ENCODE data around the gene PDZRN3. TPM values are rescaled to one million over a fixed set of nuclear protein-coding genes. Genes with fewer than 3 reads are reported as not detected.

PDZRN3 gene
- total RNA-seq, 1 experiment from 2014 or later = 0.14 TPM

DNA sequence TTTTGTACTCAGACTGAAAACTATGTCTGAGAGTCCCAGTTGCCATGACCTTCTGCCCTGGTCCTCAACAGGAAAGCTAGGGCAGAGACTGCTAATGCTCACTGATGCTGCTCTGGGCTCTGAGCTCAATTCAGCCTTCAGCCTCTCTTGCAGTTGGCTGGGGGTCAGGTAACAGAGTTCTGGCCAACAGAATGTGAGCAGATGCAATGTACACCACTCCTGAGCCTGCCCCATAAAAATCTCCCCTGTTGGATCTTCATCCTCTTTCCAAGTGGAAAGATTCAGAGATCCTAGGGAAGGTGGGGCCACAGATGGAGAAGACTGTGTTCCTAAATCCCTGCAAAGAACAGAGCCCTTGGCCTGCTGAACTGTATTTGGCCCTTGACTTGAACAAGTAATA is 87.8 kb downstream of the PDZRN3 start:
- DNase-seq (ENCODE audit: low spot score) = no peak
- in situ Hi-C loops (cut with HindIII; ENCODE audit: low sequenced_read_pairs) = no loop called here

DNA sequence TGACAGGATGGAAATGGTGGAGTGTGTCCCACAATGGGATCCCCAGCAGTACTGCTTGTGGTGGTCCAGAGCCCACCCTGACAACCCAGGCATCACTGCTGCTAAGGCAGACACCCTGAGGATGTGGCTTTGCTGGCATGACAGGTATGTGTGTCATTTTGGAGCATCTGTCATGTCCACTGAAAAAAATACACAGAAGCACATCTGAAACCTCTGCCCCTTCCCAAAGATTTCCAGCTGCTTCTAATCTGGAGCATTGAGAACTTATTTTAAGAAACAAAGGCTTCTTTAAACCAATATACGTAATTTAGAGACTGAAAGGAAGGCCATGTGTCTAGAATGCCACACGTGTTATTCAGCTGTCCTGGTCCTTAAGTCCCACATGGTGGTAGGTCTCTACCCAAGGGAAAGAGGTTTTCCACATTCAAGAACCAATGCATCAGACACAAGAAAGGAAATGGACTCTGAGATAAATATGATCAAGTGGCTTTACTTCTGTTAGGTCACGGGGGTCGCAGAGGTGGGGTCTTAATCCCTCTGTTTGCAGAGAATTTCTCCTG is 88.3 kb downstream of the PDZRN3 start:
- DNase-seq (ENCODE audit: low spot score) = no peak
- in situ Hi-C loops (cut with HindIII; ENCODE audit: low sequenced_read_pairs) = no loop called here

DNA sequence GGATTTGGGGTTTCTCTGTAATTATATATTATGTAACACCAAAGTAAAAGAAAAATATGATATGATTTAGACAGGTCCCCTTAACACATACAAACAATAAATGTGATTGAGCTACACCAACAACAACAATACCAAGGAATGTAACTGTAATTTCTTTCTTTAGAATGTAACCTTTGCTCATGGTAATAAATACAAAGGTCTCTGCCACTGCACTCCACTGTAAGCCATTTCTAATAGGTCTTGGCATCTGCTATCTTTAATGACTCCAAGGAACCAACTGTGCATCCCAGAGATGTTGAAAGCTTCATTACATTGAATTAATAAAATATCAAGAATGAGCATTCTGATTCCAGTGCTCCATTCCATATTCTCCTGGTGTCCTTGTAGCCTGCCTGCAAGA is 88.8 kb downstream of the PDZRN3 start:
- in situ Hi-C loops (cut with HindIII; ENCODE audit: low sequenced_read_pairs) = no loop called here
- DNase-seq (ENCODE audit: low spot score) = no peak

DNA sequence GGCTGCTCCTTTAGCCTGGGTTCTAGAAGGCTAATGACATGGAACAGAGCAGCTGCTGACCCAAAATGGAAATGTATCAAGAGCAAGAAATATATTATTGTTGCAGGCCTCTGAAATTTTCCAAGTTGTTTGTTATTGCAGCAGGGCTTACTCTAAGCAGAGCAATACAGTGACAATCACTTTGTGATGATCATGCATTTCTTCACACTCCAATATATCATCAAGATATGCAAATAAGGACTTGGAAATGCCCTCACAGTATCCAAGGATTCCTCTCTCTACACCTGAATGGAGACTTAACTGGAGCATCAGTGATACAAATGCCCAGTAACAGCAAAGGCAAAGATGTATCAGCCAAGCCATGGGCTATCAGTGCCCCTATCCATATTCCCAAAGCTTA is 89.6 kb downstream of the PDZRN3 start:
- DNase-seq (ENCODE audit: low spot score) = no peak
- in situ Hi-C loops (cut with HindIII; ENCODE audit: low sequenced_read_pairs) = no loop called here

DNA sequence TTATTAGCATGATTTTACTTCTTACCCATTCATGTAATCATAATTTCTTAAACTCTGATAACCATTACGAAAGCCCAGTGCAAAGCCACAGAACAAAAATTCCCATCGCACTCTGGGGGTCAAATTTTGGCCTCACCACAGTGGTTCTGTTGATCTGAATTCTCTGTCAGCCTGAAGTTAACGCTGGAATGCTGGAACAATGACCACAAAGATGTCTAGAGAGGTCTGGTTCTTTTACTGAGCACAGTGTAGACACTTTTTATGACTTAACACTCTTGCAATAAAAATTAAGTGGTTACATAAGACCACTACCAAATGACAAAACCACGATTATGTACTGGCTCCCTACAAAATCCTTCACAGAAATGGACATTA is 94.7 kb downstream of the PDZRN3 start:
- DNase-seq (ENCODE audit: low spot score) = no peak
- in situ Hi-C loops (cut with HindIII; ENCODE audit: low sequenced_read_pairs) = no loop called here

DNA sequence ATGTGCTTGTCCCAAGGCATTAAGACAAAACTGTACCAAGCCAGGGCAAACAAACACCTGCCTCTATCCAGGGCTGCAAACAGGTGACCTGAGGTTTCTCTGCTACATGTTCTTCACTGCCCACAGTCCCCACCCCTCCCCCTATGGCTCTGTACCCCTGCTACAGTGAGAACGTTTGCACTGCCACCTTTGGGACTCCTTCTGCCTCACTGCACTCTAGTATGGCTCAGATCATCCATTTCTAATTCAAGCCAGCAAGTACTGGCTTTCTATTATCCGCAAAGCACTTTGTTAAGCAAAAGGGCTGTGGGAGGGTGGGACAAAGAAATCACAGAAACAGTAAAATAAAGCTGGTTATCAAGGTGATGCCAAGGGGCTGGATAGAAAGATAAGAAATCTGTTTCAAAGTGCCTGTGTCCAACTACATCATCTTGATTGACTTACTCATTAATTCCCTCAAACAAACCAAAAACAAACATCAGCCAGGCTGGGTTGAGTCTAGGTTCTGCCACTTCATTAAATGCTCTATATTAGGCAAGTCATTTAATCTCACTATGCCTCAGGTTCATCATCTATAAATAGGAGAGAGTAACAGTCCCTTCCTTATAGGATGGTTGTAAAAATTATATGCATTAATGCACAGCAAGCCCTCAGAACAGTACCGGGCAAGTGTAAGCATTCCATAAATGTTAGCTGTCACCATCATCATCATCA is 95.3 kb downstream of the PDZRN3 start:
- in situ Hi-C loops (cut with HindIII; ENCODE audit: low sequenced_read_pairs) = no loop called here
- DNase-seq (ENCODE audit: low spot score) = no peak

DNA sequence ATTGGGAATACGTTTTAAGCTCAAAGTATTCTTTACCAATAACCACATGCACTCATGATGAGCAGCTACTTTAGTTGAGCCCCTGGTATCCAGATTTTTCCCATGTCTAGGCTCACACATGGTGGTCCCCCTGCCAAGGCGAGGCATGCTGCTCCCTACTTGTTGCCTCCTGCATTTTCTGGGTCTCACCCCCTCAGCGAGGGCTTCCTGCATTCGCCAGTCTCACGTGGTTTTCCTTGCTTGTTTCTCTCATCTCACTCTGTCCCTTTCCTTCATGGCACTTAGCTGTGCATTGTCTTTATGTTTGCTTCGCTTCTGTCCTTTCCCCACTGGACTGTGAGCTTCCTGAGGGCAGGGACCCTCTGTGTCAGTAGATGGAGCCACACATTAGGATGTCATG is 99.2 kb downstream of the PDZRN3 start:
- DNase-seq (ENCODE audit: low spot score) = no peak
- in situ Hi-C loops (cut with HindIII; ENCODE audit: low sequenced_read_pairs) = no loop called here

DNA sequence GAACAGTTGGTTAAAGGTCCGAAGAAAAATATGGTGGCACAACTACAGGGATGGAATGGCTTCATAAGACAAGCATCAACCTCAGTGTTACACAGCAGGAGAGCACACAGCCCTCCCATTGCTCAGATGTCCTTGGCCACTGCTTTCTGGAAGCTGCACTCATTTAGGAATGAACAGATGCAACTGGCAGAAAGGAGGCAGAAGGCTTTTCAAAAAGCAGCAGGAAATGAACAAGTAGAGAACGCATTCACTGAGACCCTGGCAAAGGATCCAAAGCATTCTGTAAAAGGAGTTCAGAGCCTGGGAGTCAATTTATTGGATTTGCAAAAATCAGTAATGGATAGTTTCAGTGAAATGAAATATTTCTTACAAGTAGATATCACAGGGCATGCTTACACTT is 101.1 kb downstream of the PDZRN3 start:
- in situ Hi-C loops (cut with HindIII; ENCODE audit: low sequenced_read_pairs) = no loop called here
- peak; percentile 23 for DNase-seq (ENCODE audit: low spot score)

DNA sequence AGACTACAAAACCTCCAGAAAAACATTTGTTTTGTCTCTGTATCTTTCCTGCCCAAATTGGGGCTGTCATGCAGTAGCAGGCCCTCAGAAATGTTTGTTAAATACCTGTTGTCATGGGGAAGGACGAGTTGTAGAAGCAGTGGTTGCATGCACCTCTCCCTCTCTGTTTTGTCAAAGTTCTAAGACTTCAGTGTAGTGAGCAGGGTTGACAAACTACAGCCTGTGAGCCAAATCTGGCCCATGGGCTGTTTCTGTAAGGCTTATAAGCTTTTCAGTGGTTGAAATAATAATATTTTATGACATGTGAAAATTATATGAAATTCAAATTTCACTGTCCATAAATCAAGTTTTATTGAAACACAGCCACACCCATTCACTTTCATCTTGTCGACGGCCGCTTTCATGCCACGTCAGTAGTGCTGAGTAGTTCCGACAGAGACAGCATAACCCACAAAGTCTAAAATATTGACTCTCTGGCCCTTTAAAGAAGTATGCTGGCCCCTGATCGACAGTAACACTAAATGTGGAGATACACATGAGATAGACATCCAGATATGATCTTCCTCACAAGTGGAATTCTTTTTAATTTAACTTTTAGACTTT is 102.9 kb downstream of the PDZRN3 start:
- in situ Hi-C loops (cut with HindIII; ENCODE audit: low sequenced_read_pairs) = no loop called here
- DNase-seq (ENCODE audit: low spot score) = no peak

DNA sequence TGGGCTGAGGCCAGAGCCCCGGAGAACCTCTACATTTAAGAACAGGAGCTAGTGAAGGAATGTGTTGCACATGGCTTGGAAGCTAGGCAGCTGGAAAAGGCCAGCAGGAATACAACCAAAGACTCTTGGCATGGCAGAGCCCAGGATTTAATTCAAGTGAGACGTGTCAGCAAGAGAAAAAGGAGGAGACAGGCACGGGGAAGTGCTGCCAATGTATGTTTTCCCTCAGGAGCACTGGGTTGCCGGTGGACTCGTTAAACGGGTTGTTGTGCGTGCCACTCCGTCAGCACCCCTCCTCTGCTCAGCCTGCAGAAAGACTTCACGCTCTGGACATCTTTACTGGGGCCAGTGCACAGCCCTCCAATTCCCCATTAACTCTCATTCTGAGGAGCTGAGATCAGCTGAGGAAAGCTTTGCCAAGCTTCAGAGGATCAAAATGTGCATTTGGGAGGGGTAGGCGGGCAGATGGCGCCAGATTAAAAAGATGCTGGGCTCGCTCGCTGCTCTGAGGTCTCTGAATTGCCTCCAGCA is 103.7 kb downstream of the PDZRN3 start:
- in situ Hi-C loops (cut with HindIII; ENCODE audit: low sequenced_read_pairs) = no loop called here
- peak; percentile 16 for DNase-seq (ENCODE audit: low spot score)

DNA sequence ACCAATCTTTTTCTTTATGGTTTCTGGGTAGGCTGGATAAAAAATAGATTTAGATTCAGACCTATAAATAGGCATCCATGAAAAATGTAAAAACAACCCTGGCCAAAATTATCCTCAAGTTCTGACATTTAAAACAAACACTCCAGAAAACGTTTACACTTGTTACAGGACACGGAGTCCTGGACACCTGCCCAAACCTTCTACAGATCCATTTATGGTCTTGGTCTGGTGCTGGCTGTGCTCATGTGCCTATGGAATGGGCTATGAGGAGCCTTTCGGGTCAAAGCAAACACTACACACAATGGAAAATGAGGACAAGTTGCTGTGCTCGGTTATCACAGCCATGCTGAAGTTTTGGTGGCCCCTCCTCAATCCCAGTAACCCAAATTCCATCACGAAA is 108.1 kb downstream of the PDZRN3 start:
- in situ Hi-C loops (cut with HindIII; ENCODE audit: low sequenced_read_pairs) = no loop called here
- DNase-seq (ENCODE audit: low spot score) = no peak

DNA sequence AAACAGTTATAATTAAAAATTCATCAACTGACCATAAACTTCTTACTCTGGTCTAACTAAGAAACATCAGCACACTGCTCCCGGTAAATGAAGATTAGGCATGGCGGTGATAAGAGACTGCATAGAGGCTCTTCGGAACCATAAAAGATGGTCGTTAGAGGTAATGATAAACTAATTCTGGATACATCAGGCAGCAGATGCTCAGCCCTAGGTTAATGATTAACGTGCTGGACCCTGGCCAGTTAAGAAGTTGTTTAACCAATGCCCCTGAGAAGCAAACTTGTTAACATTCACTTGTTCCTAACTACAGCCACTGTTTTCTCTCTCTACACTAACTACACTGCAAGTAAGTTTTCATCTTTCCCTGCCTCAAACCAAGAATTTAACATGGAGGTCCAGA is 111.5 kb downstream of the PDZRN3 start:
- in situ Hi-C loops (cut with HindIII; ENCODE audit: low sequenced_read_pairs) = no loop called here
- DNase-seq (ENCODE audit: low spot score) = no peak

DNA sequence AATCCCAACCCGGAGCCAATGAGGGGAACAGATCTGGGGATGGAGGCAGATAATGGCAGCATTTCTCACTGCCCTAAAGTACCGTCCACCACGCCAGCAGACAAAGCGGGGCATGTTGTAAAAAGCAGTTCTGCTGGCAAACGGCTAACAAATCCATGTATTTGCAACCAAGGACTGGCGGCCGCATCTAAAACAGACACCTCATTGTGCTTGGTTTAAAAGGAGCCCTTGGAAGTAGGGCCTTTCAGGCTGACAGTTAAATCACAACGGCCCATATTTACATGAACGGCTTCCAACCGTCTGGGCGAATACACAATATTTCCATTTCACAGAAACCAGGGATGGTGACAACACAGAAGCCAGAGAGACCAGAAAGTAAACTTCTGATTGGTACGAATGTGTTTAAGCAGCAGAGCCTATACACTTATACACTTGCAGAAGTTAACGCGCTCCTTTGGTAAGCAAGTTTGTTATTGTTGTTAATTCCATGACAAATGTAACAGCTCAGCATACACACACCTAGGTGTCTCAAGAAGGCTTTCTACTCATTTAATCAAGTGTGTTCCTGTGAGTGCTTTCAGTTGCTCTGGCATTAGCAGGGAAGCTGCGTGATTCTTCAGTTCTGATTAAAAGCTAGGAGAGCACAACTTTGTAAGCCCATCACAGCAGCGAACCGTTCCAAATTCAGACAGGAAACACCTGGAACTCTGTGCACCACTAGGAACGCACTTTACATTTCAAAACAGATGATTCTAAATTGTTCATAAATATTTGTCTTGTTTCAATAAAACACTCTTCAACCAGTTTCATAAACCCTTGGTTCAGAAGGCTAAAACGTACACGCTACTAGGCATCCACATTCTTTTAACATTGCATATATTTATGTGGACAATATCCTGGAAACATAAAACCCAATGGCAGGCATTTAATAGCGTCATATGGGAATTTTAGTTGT is 112.9 kb downstream of the PDZRN3 start:
- peak; percentile 18 for DNase-seq (ENCODE audit: low spot score)
- in situ Hi-C loops (cut with HindIII; ENCODE audit: low sequenced_read_pairs) = no loop called here

DNA sequence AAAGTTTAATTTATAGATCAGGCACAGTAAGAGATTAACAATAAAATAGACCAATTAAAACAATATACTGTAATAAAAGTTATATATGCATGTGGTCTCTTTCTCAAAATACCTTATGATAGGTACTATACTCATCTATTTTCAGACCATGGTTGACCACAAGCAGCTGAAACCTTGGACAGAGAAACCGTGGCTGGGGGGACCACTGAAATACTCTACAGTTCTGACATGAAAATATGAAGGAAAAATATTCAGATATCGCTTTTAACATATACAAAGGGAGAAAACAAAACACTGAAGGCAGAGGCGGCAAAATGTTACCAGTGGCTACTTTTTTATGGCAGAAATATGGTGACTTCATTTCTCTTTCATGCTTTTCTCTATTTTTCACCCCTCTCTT is 114.0 kb downstream of the PDZRN3 start:
- in situ Hi-C loops (cut with HindIII; ENCODE audit: low sequenced_read_pairs) = no loop called here
- no peak for DNase-seq (ENCODE audit: low spot score)

DNA sequence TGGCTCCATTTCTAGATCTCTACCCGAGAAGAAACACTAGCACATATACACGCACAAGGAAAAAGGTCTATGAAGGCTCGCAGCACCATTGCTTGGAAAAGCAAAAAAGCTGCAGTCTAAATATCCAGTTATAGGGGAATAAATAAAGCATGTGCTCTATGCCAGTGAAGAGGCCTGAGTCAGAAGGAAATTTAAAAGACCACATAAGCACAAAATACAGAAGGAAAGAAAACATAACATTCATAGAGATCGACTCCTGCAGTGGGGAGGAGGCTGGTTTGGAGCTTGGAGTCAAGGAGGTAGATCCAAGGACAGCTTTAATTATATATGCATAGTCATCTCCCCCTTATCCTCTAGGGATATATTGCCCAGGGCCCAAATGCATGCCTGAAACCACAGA is 114.4 kb downstream of the PDZRN3 start:
- in situ Hi-C loops (cut with HindIII; ENCODE audit: low sequenced_read_pairs) = no loop called here

DNA sequence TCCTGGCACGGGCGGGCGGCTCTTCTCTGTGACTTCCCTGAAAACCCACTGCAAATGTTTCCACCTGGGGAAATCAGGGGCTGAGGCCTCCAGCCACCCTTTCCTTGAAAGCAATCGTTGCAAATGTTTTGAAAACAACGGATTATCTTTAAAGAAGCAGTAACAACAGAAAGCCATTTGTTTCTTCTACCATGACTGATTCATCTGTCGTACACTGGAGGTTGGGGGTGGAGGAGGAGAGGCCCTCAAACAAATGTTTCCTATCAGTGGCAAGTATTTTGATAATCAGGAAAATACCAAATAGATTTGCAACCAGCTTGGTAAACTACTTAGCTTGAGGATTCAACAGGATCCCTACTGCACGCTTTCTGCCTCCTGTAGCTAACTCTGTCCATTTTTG is 114.9 kb downstream of the PDZRN3 start:
- in situ Hi-C loops (cut with HindIII; ENCODE audit: low sequenced_read_pairs) = no loop called here
- no peak for DNase-seq (ENCODE audit: low spot score)

More for the DNA sequence above, 114.4 kb downstream of the PDZRN3 start:
- DNase-seq (ENCODE audit: low spot score) = no peak

DNA sequence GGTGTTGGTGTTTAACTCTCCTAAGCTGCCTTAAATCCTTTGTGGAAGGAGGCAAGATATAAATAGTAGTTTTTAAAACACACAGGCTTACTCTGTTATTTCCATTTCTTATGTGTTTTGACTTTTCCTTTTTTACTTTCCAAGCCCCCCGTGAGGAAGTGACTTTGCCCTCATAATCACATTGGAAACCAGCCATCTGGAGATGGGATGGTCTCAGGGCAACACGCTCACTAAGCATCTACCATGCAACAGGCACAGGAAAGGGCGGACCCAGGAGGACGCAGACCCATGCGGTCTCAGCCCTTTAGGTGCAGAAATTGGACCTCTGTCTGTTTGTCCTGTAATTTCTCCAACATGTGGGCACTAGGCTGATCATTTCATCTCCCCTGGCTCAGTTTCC is 115.7 kb downstream of the PDZRN3 start:
- in situ Hi-C loops (cut with HindIII; ENCODE audit: low sequenced_read_pairs) = no loop called here
- DNase-seq (ENCODE audit: low spot score) = no peak

DNA sequence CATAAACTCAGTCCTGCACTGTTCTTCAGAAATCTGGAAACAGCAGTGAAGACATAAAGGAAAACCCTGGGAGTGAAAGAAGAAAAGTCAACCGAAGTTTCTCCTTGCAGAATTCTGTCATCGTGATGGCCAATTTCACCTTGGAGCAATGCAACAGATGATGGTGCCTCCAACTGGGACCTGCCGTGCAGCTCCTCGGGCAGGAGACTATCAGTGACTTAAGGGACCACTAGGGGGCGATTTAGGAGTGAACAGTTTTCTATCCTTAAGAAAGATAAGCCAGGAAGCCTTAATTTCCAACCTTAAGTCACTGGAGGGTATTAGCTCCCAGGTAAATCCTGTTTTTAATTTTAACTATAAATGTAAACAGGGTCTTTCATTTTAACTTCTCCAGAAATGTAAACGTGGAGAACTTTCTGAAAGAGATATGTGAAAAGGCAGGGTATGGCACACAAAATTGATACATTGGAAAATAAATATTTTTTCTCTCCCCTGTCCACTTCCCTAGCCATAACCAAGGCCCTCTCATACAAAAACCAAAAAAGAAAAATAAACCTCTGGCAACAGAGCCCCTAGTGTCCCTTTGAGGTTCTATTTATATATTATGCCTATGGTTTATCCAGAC is 116.3 kb downstream of the PDZRN3 start:
- peak; percentile 60 for DNase-seq (ENCODE audit: low spot score)
- in situ Hi-C loops (cut with HindIII; ENCODE audit: low sequenced_read_pairs) = no loop called here

DNA sequence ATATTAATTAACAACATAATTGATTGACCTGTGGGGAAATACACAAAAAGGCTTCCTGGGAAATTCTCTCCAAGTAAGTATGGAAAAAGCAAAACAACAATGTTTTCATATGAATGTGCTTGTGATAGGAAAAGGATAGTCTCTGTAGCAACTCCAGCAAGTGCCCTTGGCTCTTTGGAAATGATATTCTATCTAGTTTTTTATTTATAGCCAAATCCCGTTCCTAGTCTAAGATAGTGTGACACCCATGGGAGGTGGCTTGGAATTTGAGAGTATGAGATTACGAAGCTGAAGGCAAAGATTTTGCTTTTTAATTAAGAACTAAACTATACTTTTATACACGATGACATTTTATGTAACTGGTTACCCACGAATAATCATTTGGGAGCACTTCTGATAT is 119.9 kb downstream of the PDZRN3 start:
- in situ Hi-C loops (cut with HindIII; ENCODE audit: low sequenced_read_pairs) = no loop called here
- no peak for DNase-seq (ENCODE audit: low spot score)
